GM19324 (cell line): ENCODE data around the gene MAST4.
A peak's percentile ranks its signal among the peaks of the same experiment; 100 is the strongest.

ENCODE experiments used
- ATAC-seq: cut with Tn5 transposase; IDR thresholded peaks from one replicate; pipeline ENCODE4 v1.9.1; 2021; ENCODE audit warnings: mild to moderate bottlenecking, moderate library complexity; ENCODE audit not compliant: unreplicated experiment, low FRiP score

The MAST4 gene

DNA sequence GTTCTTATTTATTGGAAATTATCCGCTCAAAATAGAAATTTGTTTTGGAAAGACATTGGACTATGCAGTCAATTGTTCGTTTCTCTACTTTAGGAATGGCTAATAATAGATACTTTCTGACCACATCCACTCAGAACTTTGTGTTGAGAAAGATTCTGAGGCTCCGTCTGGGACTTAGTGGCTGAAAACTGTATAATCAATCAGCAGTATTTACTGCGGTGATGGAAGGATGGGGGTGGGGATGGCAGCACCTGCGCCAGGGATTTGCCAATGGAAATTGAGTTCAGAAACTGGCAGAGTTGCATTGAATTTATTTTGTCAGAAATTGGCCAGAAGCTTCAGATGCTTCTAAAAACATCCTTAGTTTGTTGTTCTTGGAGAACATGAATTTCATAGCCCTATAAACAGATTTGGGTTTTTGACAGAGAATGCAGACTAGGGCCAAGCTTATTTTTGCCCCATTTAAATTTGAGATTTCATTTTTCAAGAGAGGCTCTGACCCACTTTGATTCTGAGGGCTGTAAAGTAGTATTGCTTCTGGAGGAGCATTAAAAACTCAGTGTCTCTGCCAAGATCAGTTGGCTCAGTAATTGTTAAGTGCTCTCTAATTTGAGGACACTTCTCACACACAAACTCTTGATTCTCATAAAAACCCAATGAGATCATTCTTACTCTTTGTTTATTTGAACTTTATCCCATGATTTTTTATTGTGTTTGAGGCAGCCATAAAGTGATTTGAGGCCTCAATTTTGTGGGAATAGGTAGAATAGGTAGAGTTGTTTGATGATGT lies 385.3 kb downstream of the MAST4 start:
- no peak for ATAC-seq

- ATAC-seq: no peak
Measured at GRCh38 chr5:66982056-66982387, 385.8 kb downstream of the MAST4 start.

GRCh38 chr5:66982470-66982869 lies 386.3 kb downstream of the MAST4 start:
- ATAC-seq: no peak

GRCh38 chr5:66985417-66985816 lies 389.2 kb downstream of the MAST4 start:
- no peak for ATAC-seq

DNA sequence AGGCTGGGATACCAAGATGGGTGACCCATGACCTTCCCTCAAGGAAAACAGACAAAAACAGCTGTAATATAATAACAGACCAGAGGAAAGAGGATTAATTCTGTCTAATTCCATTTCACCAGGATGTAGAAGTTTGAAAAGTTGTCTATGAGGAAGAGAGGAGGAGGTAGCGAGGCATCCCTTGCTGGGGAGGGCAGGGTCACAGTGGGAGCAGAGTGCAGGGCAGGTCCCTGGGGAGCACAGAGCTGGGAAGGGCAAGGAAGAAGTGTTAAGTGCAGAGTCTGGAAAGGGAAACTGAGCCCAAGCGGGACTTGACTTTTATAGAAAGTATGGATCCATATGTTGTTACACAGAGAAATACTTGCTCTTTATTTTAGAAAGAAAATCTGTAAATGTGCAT lies 389.8 kb downstream of the MAST4 start:
- no peak for ATAC-seq

DNA sequence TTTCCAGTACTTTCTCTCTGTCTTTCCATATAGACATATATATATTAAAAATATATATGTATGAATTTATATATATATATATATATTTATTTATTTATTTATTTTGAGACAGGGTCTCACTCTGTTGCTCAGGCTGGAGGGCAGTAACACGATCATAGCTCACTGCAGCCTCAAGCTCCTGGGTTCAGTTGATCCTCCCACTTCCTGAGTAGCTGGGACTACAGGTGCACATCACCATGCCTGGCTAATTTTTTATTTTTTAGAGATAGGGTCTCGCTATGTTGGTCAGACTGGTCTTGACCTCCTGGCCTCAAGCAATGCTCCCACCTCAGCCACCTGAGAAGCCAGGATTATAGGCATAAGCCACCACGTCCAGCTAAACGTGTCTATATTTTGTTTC lies 390.3 kb downstream of the MAST4 start:
- ATAC-seq: no peak

DNA sequence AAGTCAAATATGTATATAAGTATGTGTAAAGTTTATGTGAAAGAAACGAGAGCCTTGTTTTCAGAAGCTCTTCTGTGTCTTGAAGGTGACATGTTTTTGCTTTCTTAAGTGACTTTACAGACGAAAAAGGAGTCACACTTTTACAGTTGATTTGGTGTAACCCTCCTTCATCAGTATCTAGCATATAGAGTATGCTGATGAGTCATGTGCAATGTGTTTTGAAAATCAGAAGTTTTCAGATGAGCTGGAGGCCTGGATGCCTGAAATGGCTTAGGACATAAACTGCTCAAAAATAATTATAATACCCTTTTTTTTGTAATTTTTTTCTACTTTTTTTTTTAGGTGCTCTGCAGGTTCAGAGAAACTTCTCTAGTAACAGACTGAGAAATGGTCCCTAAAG lies 390.9 kb downstream of the MAST4 start:
- no peak for ATAC-seq

- no peak for ATAC-seq
Measured at GRCh38 chr5:66987540-66987939, 391.3 kb downstream of the MAST4 start.

GRCh38 chr5:66987949-66988838 lies 392.0 kb downstream of the MAST4 start:
- ATAC-seq: no peak

DNA sequence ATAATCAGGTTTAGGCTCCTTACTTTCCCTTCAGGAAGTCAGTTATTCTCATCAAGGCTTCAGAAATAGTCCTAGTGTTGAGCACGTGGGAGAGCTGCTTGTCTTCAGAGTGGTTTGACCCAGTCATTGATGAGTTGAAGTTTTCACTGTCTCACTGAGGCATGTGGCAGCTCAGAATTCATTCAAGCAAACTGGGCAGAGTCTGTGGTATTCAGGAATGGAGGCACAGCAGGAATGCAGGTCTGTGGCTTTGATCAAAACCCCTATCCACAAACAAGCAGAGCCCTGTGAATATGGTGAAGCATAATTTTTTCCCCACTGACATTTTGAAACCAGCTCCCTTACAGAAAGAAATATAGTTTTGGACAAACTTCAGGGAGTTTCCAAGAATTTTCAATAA lies 393.1 kb downstream of the MAST4 start:
- ATAC-seq: no peak

DNA sequence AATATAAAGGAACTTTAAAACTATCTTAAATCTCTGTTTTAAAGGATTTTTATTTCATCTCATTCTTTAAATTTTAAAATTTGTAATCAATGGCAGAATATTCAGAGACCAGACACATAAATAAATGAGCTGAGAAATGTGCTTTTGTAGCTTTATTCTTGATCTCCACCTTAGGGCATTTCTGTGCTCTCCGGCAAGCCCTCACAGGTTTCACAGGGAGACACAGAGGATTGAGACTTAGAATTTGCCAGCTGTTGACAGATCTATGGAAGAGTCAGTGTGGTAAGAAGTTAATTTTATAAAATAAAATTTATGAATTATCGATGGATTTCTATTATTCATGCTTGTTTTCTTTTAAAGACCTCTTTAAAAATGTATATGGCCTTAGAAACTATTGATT lies 393.6 kb downstream of the MAST4 start:
- no peak for ATAC-seq

GRCh38 chr5:66991746-66992145 lies 395.6 kb downstream of the MAST4 start:
- no peak for ATAC-seq

- ATAC-seq: no peak
Measured at GRCh38 chr5:66992547-66992946, 396.4 kb downstream of the MAST4 start.

DNA sequence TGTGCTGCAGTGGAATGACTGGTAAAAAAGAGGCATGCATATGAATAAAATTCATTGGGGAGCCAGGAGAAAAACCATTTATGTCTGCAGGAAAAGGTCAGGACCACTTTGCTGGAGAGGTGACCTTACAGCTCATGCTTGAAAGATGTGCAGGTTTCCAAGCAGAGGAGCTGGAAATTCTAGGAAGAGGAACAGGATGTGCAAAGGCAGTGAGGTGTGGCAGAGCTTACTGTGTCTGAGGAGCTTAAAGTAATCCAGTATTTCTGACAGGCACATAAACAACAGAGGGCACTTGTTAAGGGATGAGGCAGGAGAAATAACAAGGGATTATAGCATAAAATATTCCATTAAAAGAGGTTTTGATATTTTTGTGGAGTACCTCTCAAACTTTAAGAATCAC lies 397.3 kb downstream of the MAST4 start:
- no peak for ATAC-seq

- ATAC-seq: no peak
Measured at GRCh38 chr5:66993882-66994281, 397.7 kb downstream of the MAST4 start.

- no peak for ATAC-seq
Measured at GRCh38 chr5:66994790-66995189, 398.6 kb downstream of the MAST4 start.

GRCh38 chr5:67000794-67001475 lies 404.7 kb downstream of the MAST4 start:
- ATAC-seq: no peak

DNA sequence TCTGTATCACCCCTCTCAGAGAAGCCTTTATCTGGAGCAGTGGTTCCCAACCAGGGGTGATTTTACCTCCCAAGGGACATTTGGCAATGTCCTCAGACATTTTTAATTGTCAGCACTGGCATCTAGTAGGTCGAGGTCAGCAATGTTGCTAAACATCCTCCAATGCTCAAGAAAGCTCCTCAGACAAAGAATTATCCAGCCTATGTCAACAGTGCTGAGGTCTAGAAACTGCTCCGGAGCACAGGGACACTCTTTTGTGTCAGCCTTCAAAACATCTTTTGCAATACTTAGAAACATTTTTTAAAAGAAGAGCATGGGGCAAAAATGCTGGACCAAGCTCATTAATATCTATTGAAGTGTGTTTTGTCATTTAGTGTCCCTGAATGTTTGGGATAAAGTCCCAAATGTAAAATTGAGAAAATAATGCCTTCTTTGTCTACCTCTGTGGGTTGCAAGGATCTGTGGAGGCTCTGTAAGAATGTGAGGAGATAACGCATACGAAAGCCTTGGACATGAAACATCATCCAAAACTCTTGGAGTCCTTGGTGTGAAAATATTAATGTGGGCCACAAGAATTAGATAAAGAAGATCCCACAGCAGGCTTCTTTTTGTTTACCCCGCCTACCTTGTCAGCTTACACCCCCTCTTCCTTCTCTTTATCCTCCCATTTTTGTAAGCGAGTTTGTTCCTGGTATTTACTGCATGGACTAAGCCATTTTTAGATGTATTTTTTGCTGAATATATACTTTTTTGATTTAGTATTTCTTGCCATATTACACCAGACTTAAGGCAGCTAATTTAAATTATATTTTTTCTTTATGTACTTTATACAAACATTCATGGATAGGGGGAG lies 406.9 kb downstream of the MAST4 start:
- ATAC-seq: no peak

DNA sequence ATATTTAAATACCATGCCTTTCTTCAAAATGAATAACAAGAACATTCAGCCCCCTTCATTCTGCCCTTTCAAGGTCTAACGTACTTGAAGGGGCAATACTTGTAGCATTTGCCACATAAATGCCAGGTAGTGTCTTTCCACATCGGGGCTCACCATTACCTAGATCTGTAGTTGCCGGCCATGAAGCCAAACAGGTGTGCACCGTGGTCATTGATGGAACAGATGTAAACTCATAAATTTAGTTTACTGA lies 407.4 kb downstream of the MAST4 start:
- no peak for ATAC-seq

DNA sequence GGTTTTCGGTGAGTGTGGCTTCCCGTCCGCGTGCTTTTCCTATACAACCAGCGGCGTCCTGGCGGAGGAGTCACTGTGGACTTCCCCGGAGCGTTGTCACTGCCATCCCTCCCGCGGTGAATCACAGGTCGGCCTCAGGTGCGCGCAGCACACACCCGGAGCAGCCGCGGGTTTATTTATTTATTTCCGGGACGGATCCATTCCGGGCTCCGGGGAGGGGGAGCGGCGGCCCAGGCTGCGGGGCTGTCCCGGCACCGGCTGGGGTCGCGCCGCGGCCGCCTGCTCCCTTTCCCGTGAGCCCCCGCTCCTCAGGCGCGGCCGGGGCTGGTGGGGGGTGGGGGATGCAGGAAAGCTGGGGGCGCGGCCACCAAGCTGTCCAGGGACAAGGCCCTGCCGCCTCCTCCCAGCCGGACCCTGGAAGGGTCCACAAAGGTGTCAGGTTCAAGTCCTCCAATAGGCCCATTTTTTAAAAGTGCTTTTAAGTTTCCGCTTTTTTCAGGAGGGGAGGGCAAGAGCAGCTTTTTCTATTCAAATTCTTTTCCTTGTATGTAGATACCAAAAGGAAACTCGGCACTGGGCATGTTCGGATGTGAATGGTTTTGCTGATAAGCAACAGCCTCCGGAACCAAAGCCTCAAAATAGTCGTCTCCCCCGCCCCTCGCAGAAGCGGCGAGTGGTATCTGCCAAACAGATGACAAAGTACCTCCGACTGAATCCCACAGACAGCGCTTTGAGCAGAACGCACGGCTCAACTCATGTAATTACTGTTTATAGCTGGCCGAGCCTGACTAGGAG lies 407.9 kb downstream of the MAST4 start:
- peak; percentile 70 for ATAC-seq
